ENCODE measurements around the gene AMPD1.
A peak's percentile ranks its signal among the peaks of the same experiment; 100 is the strongest.

The AMPD1 gene

DNA sequence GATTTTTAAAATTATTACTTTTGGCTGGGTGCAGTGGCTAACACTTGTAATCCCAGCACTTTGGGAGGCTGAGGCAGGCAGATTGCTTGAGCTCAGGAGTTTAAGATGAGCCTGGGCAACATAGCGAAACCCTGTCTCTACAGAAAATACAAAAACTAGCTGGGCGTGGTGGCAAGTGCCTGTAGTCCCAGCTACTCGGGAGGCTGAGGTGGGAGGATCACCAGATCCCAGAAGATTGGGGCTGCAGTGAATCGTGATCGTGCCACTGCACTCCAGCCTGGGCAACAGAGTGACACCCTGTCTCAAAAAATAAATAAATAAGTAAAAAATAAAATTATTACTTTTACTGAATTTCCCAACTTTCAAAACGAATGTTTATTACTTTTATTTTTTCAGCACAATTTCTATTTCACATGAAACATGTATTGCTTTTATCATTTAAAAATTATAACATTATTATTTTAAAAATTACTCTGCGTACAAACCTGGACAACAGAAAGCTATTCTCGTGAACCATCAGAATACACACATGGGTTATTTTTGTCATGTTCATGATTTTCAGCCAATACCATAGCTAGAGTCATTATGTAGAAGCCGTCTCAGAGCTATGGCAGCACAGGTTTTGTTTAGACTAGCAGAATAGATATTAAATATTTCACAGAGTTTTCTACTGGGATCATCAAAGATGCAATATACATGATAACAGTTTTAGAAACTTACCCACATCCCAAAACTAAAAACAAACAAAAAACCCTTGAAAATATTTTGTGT lies 621 bp downstream of the AMPD1 start:
- DNase-seq = no peak

GRCh38 chr1:114692947-114693346 lies 2.4 kb downstream of the AMPD1 start:
- DNase-seq = no peak

- peak; percentile 11 for DNase-seq
Measured at GRCh38 chr1:114691061-114691460, 4.3 kb downstream of the AMPD1 start.

GRCh38 chr1:114690148-114690547 lies 5.2 kb downstream of the AMPD1 start:
- no peak for DNase-seq

GRCh38 chr1:114688526-114688925 lies 6.8 kb downstream of the AMPD1 start:
- DNase-seq = no peak

GRCh38 chr1:114685851-114686250 lies 9.5 kb downstream of the AMPD1 start:
- no peak for DNase-seq

GRCh38 chr1:114677691-114678090 lies 17.7 kb downstream of the AMPD1 start:
- DNase-seq = no peak

DNA sequence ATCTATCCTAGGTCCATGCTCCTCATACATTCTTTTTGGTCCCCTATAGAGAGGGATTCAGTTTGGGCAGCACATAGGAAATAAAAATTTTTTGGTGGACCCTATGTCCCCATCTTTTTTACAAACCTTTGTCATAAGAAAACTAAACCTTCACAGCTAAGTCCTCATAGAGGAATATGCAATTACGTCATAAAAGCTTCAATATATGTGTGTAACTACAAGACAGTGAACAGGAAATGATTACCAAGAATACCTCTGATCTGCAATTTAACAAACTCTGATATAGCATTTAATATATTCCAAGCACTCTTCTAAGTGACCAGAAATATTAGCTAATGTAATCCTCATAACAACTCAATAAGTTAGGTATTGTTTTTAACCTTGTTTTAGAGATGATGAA lies 19.2 kb downstream of the AMPD1 start:
- no peak for DNase-seq

- no peak for DNase-seq
Measured at GRCh38 chr1:114671939-114672275, 23.4 kb downstream of the AMPD1 start.

DNA sequence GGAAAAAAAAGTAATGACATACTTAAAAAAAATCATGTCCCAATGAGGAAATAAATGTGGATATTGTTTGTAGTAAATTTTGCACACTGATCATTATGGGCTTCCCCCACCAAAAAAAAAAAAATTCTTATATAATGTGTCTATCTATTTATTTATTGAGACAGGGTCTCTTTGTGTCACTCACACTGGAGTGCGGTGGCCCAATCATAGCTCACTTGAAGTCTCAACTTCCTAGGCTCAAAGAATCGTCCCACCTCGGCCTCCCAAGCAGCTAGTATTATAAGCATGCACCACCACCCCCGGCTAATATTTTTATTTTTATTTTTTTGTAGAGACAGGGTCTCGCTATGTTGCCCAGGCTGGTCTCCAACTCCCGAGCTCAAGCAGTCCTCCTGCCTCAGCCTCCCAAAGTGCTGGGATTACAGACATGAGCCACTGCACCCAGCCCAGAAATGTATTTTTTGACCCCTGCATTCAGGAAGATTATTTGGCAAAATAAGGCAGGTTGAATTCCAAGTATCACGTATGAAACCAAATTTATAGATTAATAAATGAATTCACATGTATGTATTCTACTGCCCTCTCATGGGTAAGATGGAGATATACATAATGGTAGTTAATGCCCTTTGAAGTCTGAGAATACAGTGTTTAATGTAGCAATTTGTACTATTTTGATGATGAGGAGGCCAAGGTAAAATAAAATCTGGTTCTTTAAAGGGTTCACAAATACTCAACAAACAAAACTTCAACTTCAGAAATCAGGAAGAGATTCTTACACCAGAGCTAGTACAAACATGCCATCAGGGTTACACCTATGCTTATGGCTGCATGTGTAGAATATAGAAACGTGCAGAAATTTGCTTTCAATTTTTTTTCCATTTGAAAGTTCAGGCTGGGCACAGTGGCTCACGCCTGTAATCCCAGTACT lies 24.1 kb downstream of the AMPD1 start:
- DNase-seq = peak; percentile 17

GRCh38 chr1:114670083-114671010 lies 25.0 kb downstream of the AMPD1 start:
- peak; percentile 81 for DNase-seq

GRCh38 chr1:114669562-114670082 lies 25.7 kb downstream of the AMPD1 start, which contains the start of gene DENND2C:
Gene DENND2C, minus strand, starts transcription at chr1:114670049. Its CDS starts 44,065 bp downstream, at chr1:114625984.
- no peak for DNase-seq

- DNase-seq = peak; percentile 17
Measured at GRCh38 chr1:114668784-114669561, 26.4 kb downstream of the AMPD1 start.

DNA sequence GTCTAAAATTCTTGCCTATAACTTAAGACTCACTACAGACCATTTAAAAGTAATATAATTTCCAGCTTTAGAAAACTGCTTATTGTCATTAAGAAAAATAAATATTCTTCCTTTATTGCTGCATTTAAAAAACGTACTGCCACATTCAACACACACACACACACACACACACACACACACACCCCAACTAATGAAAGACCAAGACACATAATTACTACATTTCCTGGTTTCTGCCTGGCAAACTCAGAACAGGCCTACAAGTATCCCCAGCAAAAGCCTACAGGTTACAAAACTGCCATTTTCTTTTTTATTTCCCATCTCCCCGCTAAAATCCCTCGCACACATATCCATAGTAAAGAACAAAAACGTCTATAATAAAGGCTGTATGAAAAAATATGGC lies 27.0 kb downstream of the AMPD1 start:
- DNase-seq = no peak

GRCh38 chr1:114666954-114667353 lies 28.4 kb downstream of the AMPD1 start:
- DNase-seq = no peak

DNA sequence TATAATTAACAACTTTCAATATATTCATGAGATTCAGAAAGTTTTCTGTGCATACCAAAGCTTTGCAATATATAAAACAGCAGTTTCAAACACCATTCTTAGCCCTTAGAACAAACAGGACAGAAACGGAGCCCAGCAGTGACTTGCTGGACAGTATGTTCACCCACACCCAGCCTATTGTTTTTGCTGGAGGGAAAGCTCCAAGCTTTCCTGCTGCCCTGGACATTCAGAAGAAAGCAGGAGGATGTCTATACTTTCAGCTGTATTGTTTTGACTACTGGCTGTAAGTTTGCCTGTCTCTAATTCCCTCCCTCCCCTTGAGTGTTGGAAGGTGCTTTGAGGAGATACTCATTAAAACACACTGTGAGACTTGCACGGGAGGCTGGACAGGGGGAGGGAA lies 35.1 kb downstream of the AMPD1 start:
- DNase-seq = no peak

DNA sequence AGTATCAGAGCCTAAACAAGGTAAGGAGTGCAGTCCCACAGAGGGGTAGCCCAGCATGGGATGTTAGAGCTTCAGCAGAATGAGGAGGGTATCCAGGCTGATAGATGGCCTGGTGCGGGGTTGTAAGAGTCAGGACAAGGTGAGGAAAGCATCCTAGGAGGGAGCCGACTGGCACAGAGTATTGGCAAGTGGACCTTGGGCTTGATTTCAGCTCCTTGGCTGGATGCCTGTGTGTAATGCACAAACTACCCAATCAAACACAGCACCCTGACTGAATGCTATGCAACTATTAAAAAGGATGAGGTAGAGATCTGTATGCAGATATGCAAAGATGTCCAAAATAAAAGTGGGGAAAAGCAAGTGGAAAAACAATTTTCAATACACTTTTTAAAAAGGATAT lies 43.5 kb downstream of the AMPD1 start:
- DNase-seq = no peak

GRCh38 chr1:114648503-114648902 lies 46.8 kb downstream of the AMPD1 start:
- DNase-seq = no peak

DNA sequence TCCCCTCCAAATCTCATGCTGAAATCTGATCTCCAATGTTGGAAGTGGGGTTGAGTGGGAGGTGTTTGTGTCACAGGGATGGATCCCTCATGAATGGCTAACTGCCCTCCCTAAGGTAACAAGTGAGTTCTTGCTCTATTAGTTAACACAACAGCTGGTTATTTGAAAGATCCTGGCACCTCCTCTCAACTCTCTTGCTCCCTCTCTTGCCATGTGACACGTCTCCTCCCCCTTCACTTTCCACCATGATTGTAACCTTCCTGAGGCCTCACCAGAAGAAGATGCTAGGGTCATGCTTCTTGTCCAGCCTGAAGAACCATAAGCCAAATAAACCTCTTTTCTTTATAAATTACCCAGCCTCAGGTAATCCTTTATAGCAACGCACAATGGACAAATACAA lies 54.0 kb downstream of the AMPD1 start:
- DNase-seq = no peak

GRCh38 chr1:114638910-114639309 lies 56.4 kb downstream of the AMPD1 start:
- DNase-seq = no peak

DNA sequence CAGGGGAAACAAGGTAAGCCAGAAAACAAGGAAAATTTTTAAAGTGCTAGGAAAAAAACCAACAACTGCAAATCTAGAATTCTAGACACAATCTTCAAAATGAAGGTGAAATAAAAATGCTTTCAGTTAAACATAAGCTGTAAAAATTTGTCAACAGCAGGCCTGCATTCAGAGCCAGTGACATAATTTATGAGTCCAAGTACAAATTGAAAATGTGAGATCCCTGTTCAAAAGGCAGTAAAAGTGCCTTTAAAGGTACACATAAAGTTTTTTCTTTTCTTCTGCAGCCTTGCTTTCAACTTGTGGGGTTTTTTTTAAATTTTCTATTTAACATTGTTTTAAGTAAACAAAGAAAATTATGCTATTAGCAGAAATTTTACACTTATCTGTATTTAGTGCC lies 62.9 kb downstream of the AMPD1 start:
- DNase-seq = no peak

DNA sequence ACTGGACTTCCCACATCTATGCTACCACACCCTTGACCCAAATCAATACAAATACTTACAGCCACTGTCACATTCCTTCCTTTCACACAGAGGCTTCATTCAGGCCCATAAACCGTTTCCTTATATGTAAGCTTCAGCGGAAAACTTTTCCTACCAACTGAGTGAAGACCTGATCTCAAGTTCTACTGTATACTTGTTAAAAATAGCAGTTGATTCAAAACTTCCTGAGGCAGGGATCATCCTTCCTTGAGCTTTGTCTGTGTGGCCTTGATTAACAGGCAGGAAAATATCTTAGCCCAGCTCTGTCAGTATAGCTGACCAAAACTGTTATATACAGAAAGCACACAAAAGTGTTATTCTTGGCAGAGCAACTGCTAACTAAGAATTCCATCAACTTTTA lies 68.2 kb downstream of the AMPD1 start:
- DNase-seq = no peak

Data from fibroblast of upper back skin (primary cell).